CD14-positive monocyte (primary cell): ENCODE results near the gene C22orf39. TPM values are rescaled to one million over a fixed set of nuclear protein-coding genes. Genes with fewer than 3 reads are reported as not detected.

Experiments used
- DNase-seq, 3 donors: peaks; one replicate each; pipeline ENCODE4 v3.0.0-alpha.2; 2011 to 2022
- H2AFZ ChIP-seq: 2 replicates; pipeline ENCODE4 v1.6.0; 2012; ENCODE audit warnings: mild to moderate bottlenecking, low read depth, low read length, inconsistent platforms; ENCODE audit not compliant: insufficient read depth, poor library complexity, severe bottlenecking
- H3K27ac ChIP-seq, 2 donors: 1 replicate in 1 of 2; 2 replicates in 1 of 2; pipeline ENCODE4 v1.5.1; 2012 to 2013; ENCODE audit warnings: low read length in 2 of 2, control low read depth in 1 of 2, inconsistent platforms in 1 of 2, low read depth in 1 of 2, mild to moderate bottlenecking in 1 of 2
- H3K27me3 ChIP-seq, 2 donors: one replicate each; pipeline versions ENCODE4 v1.6.0 to v1.6.1; 2011 to 2013; ENCODE audit warnings: low read length in 2 of 2; ENCODE audit not compliant: control insufficient read depth in 2 of 2, insufficient read depth in 2 of 2
- H3K36me3 ChIP-seq, 2 donors: replicated peaks in 1 of 2; 1 replicate in 1 of 2; 2 replicates in 1 of 2; pipeline versions ENCODE4 v1.5.1 to v1.6.1; 2012 to 2013; ENCODE audit warnings: low read length in 2 of 2, control low read depth in 1 of 2, inconsistent platforms in 1 of 2, mild to moderate bottlenecking in 1 of 2; ENCODE audit not compliant: insufficient read depth in 2 of 2, control insufficient read depth in 1 of 2
- H3K4me1 ChIP-seq, 2 donors: 1 replicate in 1 of 2; 2 replicates in 1 of 2; pipeline versions ENCODE4 v1.5.1 to v1.6.1; 2012 to 2013; ENCODE audit warnings: low read length in 2 of 2, control low read depth in 1 of 2, inconsistent platforms in 1 of 2, mild to moderate bottlenecking in 1 of 2, moderate library complexity in 1 of 2; ENCODE audit not compliant: insufficient read depth in 2 of 2, control insufficient read depth in 1 of 2
- H3K4me2 ChIP-seq: replicated peaks from 2 replicates; pipeline ENCODE3; 2012; ENCODE audit warnings: low read length, moderate library complexity, mild to moderate bottlenecking; ENCODE audit not compliant: poor library complexity, severe bottlenecking; ENCODE audit errors: extremely low read depth
- H3K4me3 ChIP-seq, 3 experiments: fragments of 200-600 bp in 1 of 3; sonication (generic) in 1 of 3; replicated peaks in 1 of 3; 1 replicate in 2 of 3; 2 replicates in 1 of 3; pipeline ENCODE4 v1.5.1; 2011 to 2013; ENCODE audit warnings: low read length in 3 of 3, mild to moderate bottlenecking in 3 of 3, control low read depth in 2 of 3, low read depth in 2 of 3, inconsistent platforms in 1 of 3, moderate library complexity in 1 of 3
- H3K79me2 ChIP-seq: 2 replicates; pipeline ENCODE4 v1.6.0; 2012; ENCODE audit warnings: mild to moderate bottlenecking, control low read depth, inconsistent platforms, low read length, moderate library complexity; ENCODE audit not compliant: insufficient read depth
- H3K9ac ChIP-seq: 2 replicates; pipeline ENCODE4 v1.6.0; 2017; ENCODE audit warnings: low read length, mild to moderate bottlenecking; ENCODE audit not compliant: insufficient read depth, poor library complexity, severe bottlenecking
- H3K9me3 ChIP-seq, 2 donors: replicated peaks in 1 of 2; 1 replicate in 1 of 2; 2 replicates in 1 of 2; pipeline versions ENCODE4 v1.5.1 to v1.6.1; 2012 to 2013; ENCODE audit warnings: low read length in 2 of 2, control low read depth in 1 of 2; ENCODE audit not compliant: control insufficient read depth in 1 of 2, insufficient read depth in 1 of 2
- H4K20me1 ChIP-seq: 2 replicates; pipeline ENCODE4 v1.6.0; 2012; ENCODE audit warnings: mild to moderate bottlenecking, low read length, control low read depth, moderate library complexity; ENCODE audit not compliant: insufficient read depth
- H3K27ac Mint-ChIP-seq, 7 donors: one replicate each; pipeline ENCODE4 v1.8.0; 2020; ENCODE audit warnings: mild to moderate bottlenecking in 7 of 7, mixed read lengths in 7 of 7, moderate library complexity in 6 of 7, inconsistent platforms in 2 of 7
- H3K27me3 Mint-ChIP-seq, 3 donors: one replicate each; pipeline ENCODE4 v1.8.0; 2021 to 2022; ENCODE audit warnings: low read depth in 3 of 3, mild to moderate bottlenecking in 3 of 3, mixed read lengths in 3 of 3, moderate library complexity in 3 of 3, inconsistent platforms in 1 of 3
- H3K36me3 Mint-ChIP-seq, 2 donors: one replicate each; pipeline ENCODE4 v1.8.0; 2020; ENCODE audit warnings: mixed read lengths in 2 of 2, inconsistent platforms in 1 of 2, mild to moderate bottlenecking in 1 of 2
- H3K4me1 Mint-ChIP-seq: one replicate; pipeline ENCODE4 v1.8.0; 2020; ENCODE audit warnings: mild to moderate bottlenecking, mixed read lengths
- H3K4me3 Mint-ChIP-seq, 2 donors: one replicate each; pipeline ENCODE4 v1.8.0; 2020; ENCODE audit warnings: mild to moderate bottlenecking in 2 of 2, mixed read lengths in 2 of 2, moderate library complexity in 1 of 2
- H3K9me3 Mint-ChIP-seq, 7 donors: one replicate each; pipeline ENCODE4 v1.8.0; 2020 to 2022; ENCODE audit warnings: mixed read lengths in 7 of 7, mild to moderate bottlenecking in 6 of 7, moderate library complexity in 6 of 7, inconsistent platforms in 2 of 7
- WGBS: methylation state at CpG from one replicate; pipeline ENCODE4 v1.1.5; 2013; ENCODE audit warnings: missing lambda C conversion rate; ENCODE audit not compliant: insufficient coverage; 5-methylcytosine and 5-hydroxymethylcytosine counted together
- intact Hi-C, 2 donors: fragments of 100-400 bp; cut with micrococcal nuclease; formaldehyde crosslinking; loops; one replicate each; pipeline versions ENCODE4 v1.15.0 to v1.15.1; 2023
- polyA plus RNA-seq, 3 donors: library from polyadenylated mRNA; depleted of rRNA in 1 of 3; unstranded in 2 of 3; stranded (reverse) in 1 of 3; fragments of 300-500 nt in 2 of 3; fragments of >200 nt in 1 of 3; fragmentation: Illumina TruSeq in 2 of 3; gene quantifications; 1 replicate in 2 of 3; 2 replicates in 1 of 3; pipeline ENCODE4 v1.2.3, GENCODE V29; 2012 to 2021
- TF ChIP-seq, protein P1 (sequence below): fragments of 200-600 bp; IDR thresholded peaks from one replicate; pipeline ENCODE4 v1.8.0; 2022; ENCODE audit warnings: antibody characterized with exemption, mild to moderate bottlenecking

Gene C22orf39
- polyA plus RNA-seq, 3 donors, result 21.2 to 40.3 (median 38.4) TPM

- no peaks in the 10 kb centered on the region for H3K4me1 ChIP-seq
- no peaks in the 10 kb centered on the region for H3K79me2 ChIP-seq
- Mint-ChIP-seq H3K4me3 (no peak overlapping the region), H3K27me3 (no peaks in the 10 kb centered on the region), H3K27ac (no peak overlapping the region), H3K4me1 (no peaks in the 10 kb centered on the region), H3K36me3 (peaks cover 73 to 79% of the 10 kb centered on the region in 2 donors), H3K9me3 (no peaks in the 10 kb centered on the region)
- 100% methylated on average over 1 of the region's 6 CpGs for WGBS
- H3K27ac ChIP-seq, result no peak overlapping the region
- H4K20me1 ChIP-seq, result no peaks in the 10 kb centered on the region
- no peak for DNase-seq
- no peak overlapping the region for H3K9ac ChIP-seq
- H3K4me3 ChIP-seq, result no peak overlapping the region
- no peaks in the 10 kb centered on the region for H3K9me3 ChIP-seq
- H3K36me3 ChIP-seq, result peaks cover 72 to 91% of the 10 kb centered on the region in 2 donors
- H3K4me2 ChIP-seq, result no peak overlapping the region
- no peaks in the 10 kb centered on the region for H3K27me3 ChIP-seq
- no peak overlapping the region for H2AFZ ChIP-seq
- intact Hi-C loops, result no loop called here
- TF ChIP-seq, protein P1, sequence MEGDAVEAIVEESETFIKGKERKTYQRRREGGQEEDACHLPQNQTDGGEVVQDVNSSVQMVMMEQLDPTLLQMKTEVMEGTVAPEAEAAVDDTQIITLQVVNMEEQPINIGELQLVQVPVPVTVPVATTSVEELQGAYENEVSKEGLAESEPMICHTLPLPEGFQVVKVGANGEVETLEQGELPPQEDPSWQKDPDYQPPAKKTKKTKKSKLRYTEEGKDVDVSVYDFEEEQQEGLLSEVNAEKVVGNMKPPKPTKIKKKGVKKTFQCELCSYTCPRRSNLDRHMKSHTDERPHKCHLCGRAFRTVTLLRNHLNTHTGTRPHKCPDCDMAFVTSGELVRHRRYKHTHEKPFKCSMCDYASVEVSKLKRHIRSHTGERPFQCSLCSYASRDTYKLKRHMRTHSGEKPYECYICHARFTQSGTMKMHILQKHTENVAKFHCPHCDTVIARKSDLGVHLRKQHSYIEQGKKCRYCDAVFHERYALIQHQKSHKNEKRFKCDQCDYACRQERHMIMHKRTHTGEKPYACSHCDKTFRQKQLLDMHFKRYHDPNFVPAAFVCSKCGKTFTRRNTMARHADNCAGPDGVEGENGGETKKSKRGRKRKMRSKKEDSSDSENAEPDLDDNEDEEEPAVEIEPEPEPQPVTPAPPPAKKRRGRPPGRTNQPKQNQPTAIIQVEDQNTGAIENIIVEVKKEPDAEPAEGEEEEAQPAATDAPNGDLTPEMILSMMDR, result no peak
These were observed 6.6 kb upstream of the C22orf39 start for GRCh38 chr22:19454156-19454555.

DNA sequence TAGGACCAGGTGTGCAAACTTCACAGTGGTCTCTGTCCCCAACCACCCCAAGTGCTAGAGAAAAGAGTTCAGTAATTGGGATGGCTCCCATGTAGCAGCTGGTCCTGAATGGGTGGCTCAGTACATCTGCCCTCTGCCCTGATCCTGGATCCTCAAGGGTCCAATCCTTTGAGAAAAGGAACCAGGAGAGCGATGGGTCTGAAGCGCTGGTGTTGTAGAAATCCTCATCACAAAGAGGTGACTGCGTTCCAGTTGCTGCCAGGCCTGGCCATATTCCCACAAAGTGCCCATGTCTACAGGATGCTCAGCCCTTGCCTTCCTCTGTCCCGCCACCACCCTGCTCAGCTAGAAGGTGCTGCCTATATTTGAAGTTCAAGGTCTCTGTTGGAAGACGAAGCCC, 6.2 kb upstream of the C22orf39 start:
- Mint-ChIP-seq H3K27me3 (no peaks in the 10 kb centered on the region), H3K27ac (no peak overlapping the region), H3K4me1 (peaks cover under 1% of the 10 kb centered on the region), H3K36me3 (peaks cover 73 to 77% of the 10 kb centered on the region in 2 donors), H3K9me3 (no peaks in the 10 kb centered on the region), H3K4me3 (no peak overlapping the region)
- Histone ChIP-seq H3K36me3 (peaks cover 67 to 86% of the 10 kb centered on the region in 2 donors), H3K9me3 (no peaks in the 10 kb centered on the region), H2AFZ (no peak overlapping the region), H3K4me1 (peaks cover 0 to 1% of the 10 kb centered on the region in 2 donors), H3K79me2 (no peaks in the 10 kb centered on the region), H3K27me3 (no peaks in the 10 kb centered on the region), H3K27ac (no peak overlapping the region), H4K20me1 (no peaks in the 10 kb centered on the region), H3K4me3 (no peak overlapping the region), H3K9ac (no peak overlapping the region), H3K4me2 (no peak overlapping the region)
- no peak for DNase-seq
- TF ChIP-seq, protein P1, result no peak
- WGBS, result 95% methylated on average over 5 of the region's 5 CpGs
- intact Hi-C loops, result no loop called here
